Left cardiac atrium (tissue), 4 donors: ENCODE measurements around the gene ORAI3. TPM values are rescaled to one million over a fixed set of nuclear protein-coding genes. Genes with fewer than 3 reads are reported as not detected.

Experiments
- ATAC-seq, 2 donors: fragments of 200-7000 bp; cut with Tn5 transposase; one replicate each; pipeline ENCODE4 v1.9.1; 2020; ENCODE audit warnings: mild to moderate bottlenecking in 2 of 2, moderate library complexity in 2 of 2
- DNase-seq: peaks from one replicate; pipeline ENCODE4 v3.0.0-alpha.2; 2020
- intact Hi-C, 2 donors: fragments of 100-400 bp; cut with DNase I; formaldehyde crosslinking; loops; one replicate each; pipeline versions ENCODE4 v1.14.1 to v1.15.1; 2022 to 2023
- total RNA-seq, 2 donors: library from RNA; stranded (reverse); fragmentation: NEBNext Ultra II Directional; extraction: Animal tissue kit (Norgen Biotek cat#: 25700); gene quantifications; one replicate each; pipeline ENCODE4 v1.2.1, GENCODE V29; 2021
- donor health status: DM: no; HTN: yes; CAD: no.
- donor health status: DM: no; HTN: yes; CAD: no; lungs with severe emphysema.
- donor health status: DM: yes; HTN: yes; CAD: no.
- donor health status: Dilated cardiomyopathy.

Gene ORAI3
- total RNA-seq, 2 donors from 2014 or later: 8.8 to 14.2 TPM

- DNase-seq: peak; percentile 80
- peak; percentile 87 for ATAC-seq
- intact Hi-C loops: no loop called here
These were observed 7.1 kb upstream of the ORAI3 start for GRCh38 chr16:30941600-30942425.

GRCh38 chr16:30942426-30942806 is 6.5 kb upstream of the ORAI3 start:
- intact Hi-C loops: no loop called here
- ATAC-seq: no peak
- DNase-seq: no peak

- DNase-seq (no peak), ATAC-seq (no peak)
- intact Hi-C loops: no loop called here
These were observed 4.5 kb upstream of the ORAI3 start for GRCh38 chr16:30944352-30944751.

- DNase-seq (no peak), ATAC-seq (no peak)
- intact Hi-C loops: no loop called here
These were observed 2.0 kb upstream of the ORAI3 start for GRCh38 chr16:30946671-30947540.

GRCh38 chr16:30947541-30947858 is 1.4 kb upstream of the ORAI3 start:
- intact Hi-C loops: no loop called here
- no peak for DNase-seq
- no peak for ATAC-seq

- DNase-seq (peak; percentile 89), ATAC-seq (peak; percentile 70 to 75)
- intact Hi-C loops: no loop called here
These were observed 805 bp upstream of the ORAI3 start for GRCh38 chr16:30947859-30948666.

- ATAC-seq (peak; percentile 28 to 58), DNase-seq (peak; percentile 87)
- intact Hi-C loops: no loop called here
These were observed 1.0 kb downstream of the ORAI3 start for GRCh38 chr16:30949650-30950515.

GRCh38 chr16:30950516-30951065 is 1.7 kb downstream of the ORAI3 start:
- DNase-seq (no peak), ATAC-seq (no peak)
- intact Hi-C loops: no loop called here

GRCh38 chr16:30951193-30951592 is 2.3 kb downstream of the ORAI3 start:
- intact Hi-C loops: no loop called here
- DNase-seq: no peak
- no peak for ATAC-seq

- ATAC-seq (no peak), DNase-seq (peak; percentile 84)
- intact Hi-C loops: no loop called here
These were observed 2.9 kb downstream of the ORAI3 start for GRCh38 chr16:30951750-30952149.

GRCh38 chr16:30953111-30953510 is 4.2 kb downstream of the ORAI3 start:
- ATAC-seq (no peak), DNase-seq (no peak)
- intact Hi-C loops: no loop called here

- intact Hi-C loops: no loop called here
- ATAC-seq (no peak), DNase-seq (peak; percentile 73)
These were observed 4.8 kb downstream of the ORAI3 start for GRCh38 chr16:30953511-30954124.

GRCh38 chr16:30954993-30955392 is 6.1 kb downstream of the ORAI3 start:
- no peak for DNase-seq
- ATAC-seq: no peak
- intact Hi-C loops: no loop called here

GRCh38 chr16:30956601-30957455 is 8.0 kb downstream of the ORAI3 start:
- intact Hi-C loops: no loop called here
- DNase-seq: peak; percentile 92
- peak; percentile 79 to 87 for ATAC-seq

GRCh38 chr16:30957456-30958174 is 8.7 kb downstream of the ORAI3 start, which contains the start of gene SETD1A:
Gene SETD1A (plus strand): TSS chr16:30957754. CDS start chr16:30958732, 978 bp downstream.
- ATAC-seq: peak; percentile 92 to 93
- intact Hi-C loops: no loop called here
- peak; percentile 98 for DNase-seq
